Activated CD8-positive, alpha-beta memory T cell treated with anti-CD3 and anti-CD28 coated beads, Interleukin-2, amount 50 U/mL, for 24 hours (primary cell): ENCODE data around the gene PPIL1.
"Not testable (repeated sequence)": the region's sequence is repeated elsewhere in the genome, so short reads cannot be mapped to it uniquely, and the experiment has no call there.

Experiments used
- DNase-seq: peaks from one replicate; pipeline ENCODE4 v3.0.0-alpha.2; 2020; ENCODE audit errors: extremely low read depth

PPIL1 gene

DNA sequence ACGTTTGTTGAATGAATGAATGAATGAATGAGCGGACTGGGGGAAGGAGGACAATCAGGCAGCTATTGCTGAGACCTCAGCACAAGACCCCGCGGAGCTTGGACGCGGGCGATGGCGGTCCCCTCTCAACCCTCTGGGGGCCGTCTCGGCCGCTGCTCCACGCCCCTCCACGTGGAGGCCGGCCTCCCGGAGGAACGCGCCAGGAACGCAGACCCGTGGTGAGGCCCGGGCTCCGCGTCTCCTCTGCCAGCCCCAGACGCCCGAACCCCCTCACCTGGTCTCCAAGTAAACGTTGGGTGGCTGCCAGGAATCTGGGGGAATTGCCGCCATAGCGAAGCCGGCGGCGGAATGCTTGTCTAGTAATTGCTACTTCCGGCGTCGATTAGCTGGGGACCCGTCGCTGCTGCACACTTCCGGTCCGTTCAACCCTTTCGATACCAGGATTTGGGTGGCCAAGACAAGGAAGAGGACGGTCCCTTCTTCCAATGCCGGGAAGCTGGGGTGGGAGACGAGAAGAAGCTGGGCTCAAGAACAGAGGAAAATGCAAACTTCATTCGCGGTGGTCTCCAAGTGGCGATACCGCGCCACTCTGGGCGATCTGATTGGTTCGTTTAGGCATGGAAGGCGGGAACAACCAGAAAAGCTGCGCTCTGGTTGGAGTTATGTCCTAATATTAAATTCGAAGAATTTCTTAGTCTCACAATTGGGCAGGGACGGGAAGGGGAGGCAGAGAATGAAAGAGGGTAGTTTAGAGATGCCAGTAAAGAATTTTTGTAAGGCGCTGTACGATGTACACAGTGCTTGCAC lies at the start of gene PPIL1:
Gene PPIL1 (minus strand): TSS at position 361 of the 807 bp plus-strand sequence. CDS start 31 bp downstream, at position 330.
- DNase-seq: peak; percentile 49

- DNase-seq: no peak
Observed at GRCh38 chr6:36924131-36924530, 49.5 kb upstream of the PPIL1 start.

DNA sequence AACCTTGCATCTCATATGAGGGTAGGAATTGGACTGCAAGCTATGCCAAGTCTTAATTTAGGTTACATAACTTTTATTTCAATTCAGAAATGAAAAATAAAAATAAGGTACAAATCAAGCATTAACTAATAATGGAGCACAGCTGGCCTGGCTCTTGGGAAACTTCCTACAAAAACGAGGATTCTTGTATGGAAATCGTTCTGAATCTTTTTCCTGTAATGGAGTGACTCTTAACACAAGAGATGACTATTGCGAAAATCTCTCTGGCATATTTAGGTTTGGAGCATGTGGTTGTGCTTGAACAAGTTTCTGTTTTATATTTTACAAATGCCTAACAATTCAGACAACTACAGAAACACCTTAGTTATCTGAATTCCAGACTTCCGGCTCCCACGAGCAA lies 45.9 kb upstream of the PPIL1 start:
- DNase-seq: no peak

- DNase-seq: no peak
Observed at GRCh38 chr6:36920049-36920448, 45.4 kb upstream of the PPIL1 start.

DNA sequence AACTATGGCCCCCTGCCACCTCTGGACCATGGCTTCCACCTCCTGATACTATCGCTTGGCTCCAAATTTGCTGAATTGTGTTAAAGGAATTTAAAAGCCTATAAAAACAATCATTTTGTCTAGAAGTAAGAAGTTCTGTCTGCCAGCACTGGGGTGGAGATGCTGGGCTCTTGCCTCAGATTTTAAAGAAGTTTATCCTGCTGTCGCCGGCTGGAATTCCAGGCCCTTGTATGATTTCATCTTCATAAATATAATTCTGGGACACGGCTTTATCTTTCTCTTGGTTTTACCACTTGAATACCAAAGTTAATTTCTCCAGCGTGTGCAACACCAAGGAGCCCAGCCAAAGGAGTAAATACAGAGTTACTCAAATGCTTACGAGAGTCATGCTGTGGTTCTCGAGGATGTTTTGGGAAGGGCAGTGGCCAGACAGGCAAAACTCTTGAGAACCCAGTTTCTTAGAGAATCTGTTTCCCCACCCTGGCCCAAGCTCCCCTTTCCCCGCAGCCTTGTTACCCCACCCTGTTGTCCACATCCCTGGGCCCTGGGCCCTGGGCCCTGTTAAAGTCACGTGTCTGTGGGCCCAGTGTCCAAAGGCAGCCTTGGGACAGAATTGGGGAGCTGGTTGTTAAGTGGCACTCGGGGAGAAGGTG lies 43.1 kb upstream of the PPIL1 start:
- DNase-seq: no peak

GRCh38 chr6:36916126-36916525 lies 41.5 kb upstream of the PPIL1 start:
- DNase-seq: no peak

DNA sequence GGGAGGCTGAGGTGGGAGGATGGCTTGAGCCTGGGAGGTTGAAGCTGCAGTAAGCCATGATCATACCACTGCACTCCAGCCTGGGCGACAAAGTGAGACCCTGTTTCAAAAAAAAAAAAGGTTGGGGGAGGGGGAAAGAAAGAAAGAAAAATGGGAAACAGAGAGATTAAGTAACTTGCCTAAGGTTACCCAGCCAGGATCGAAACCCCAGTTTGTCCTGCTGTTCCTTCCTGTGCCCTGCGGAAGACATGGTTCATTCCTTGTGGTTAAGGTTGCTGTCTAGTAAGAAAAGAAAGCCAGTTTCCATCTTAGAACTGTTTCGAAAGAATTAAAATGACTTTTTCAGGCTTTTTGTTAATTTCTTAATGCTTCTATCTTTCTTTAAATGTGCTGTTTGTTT lies 41.0 kb upstream of the PPIL1 start:
- DNase-seq: no peak

DNA sequence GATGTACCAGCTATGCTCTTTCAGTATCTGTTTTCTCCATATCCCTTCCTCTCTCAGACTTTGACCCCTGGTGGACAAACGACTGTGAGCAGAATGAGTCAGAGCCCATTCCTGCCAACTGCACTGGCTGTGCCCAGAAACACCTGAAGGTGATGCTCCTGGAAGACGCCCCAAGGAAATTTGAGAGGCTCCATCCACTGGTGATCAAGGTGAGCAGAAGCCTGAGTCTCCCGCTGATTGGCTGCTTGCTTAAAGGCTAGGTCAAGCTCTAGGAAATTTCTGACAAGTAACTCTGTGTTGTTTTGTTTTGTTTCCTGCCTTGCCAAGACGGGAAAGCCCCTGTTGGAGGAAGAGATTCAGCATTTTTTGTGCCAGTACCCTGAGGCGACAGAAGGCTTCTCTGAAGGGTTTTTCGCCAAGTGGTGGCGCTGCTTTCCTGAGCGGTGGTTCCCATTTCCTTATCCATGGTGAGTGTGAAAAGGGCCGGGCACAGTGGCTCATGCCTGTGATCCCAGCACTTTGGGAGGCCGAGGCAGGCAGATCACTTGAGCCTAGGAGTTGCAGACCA lies 39.7 kb upstream of the PPIL1 start:
- no peak for DNase-seq

- DNase-seq: no peak
Observed at GRCh38 chr6:36913082-36913481, 38.5 kb upstream of the PPIL1 start.

- DNase-seq: peak; percentile 15
Observed at GRCh38 chr6:36912586-36912985, 38.0 kb upstream of the PPIL1 start.

DNA sequence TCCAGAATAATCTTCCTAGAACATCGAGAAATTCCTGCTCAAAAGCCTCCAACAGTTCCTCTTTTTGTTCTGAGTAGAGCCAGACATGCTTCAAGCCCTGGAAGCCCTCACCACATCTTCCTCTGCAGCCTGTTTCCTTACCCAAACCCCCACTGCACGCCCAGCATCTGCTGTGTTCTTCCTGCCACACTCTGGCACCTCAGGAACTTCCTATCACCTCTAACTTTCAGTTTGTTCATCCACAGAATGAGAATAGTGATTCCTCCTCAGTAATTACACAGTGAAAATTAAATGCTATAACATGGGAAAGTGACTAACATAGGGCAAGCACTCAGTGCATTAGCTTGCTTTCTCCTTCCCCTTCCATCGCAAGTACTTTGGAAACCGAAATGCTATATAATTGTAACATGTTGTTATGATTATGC lies 37.4 kb upstream of the PPIL1 start:
- peak; percentile 12 for DNase-seq

DNA sequence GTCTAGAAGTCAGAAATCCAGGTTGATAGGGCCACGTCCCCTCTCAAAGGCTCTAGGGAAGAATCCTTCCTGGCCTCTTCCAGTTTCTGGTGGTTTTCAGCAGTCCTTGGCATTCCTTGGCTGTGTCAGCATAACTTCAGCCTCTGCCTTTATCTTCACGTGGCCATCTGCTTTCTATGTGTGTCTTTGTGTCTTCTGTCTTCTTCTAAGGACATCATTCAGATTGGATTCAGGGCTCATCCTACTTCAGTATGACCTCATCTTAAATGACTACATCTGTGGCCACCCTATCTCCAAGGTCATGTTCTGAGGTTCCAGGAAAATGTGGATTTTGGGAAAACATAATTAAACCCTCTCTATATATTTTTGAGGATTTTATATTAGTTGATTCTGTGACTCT lies 34.1 kb upstream of the PPIL1 start:
- no peak for DNase-seq

GRCh38 chr6:36907781-36908180 lies 33.2 kb upstream of the PPIL1 start:
- DNase-seq: no peak

DNA sequence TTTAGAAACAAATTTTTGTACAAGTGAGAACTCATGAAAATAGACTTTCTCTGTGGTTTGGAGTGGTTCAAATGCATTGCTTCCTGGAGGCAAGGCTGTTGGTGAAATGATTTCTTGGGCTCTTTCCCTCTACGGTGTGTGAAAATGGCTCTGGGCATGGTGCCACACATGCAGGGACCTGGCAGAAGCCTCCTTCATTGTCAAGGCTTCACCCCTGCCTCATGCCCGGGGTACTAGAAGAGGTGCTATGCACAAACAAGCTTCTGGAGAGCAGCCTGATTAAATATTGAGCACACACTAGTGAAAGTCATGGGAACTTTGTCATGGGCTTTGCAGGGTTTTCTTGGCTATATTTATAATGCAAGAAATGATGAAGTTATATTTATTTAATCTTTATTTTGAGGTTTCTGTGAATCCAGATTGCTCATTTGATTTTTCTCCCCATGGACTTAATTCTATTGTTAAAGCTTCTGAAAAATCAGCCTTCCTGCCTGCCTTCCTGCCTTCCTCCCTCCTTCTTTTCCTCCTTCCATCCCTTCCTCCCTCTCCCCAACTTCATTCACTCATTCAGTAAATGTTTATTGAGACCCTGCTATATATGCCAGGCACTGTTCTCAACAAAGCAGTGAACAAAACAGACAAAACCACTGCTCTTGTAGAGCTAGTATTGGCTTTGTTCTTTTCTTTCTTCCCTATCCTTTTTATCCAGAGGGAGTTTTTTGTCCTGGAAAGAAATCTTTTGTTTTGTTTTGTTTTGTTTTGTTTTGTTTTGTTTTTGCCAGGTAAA lies 32.1 kb upstream of the PPIL1 start:
- no peak for DNase-seq

DNA sequence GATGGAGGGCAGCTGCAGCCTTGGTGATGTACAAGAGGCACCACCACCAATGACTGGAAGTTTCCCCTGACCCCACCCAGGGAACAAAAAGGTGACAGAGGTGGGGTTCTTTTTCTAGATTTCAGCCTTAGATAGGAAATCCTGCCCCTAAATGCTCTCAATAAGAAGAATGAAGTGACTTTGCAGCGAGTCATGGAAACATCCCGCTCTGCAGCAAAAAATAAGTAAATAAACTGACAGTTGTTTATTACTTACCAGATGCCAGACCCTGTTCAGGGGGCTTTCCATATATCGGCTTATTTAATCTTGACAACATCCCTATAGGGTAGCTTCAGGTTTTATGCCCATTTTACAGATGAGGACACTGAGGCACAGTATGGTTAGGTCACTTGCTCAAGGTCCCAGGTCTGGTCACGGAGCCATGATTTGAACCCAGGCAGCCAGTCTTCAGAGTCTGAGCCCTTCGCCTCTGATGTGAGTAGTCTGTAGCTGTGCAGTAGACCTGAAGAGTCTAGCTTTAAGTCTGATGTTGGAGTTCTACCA lies 30.3 kb upstream of the PPIL1 start:
- DNase-seq: no peak

DNA sequence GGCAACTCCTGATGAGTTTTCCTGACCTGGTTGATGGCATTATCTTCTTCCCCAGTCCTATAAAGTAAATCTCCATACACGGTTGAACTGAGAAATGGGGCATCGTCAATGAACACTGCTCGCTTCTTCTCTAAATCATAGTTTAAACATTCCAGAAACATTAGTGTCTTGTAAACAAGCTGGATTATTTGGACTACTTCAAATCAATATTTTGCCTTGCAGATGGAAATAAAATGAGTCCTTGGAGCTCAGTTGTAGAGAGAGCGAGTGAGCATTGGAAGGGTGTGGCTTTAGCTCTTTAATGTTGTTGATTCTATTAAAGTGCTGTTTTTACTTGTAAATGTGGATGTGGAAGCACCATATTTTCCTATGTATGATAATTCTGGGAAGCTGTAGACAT lies 29.5 kb upstream of the PPIL1 start:
- DNase-seq: no peak

DNA sequence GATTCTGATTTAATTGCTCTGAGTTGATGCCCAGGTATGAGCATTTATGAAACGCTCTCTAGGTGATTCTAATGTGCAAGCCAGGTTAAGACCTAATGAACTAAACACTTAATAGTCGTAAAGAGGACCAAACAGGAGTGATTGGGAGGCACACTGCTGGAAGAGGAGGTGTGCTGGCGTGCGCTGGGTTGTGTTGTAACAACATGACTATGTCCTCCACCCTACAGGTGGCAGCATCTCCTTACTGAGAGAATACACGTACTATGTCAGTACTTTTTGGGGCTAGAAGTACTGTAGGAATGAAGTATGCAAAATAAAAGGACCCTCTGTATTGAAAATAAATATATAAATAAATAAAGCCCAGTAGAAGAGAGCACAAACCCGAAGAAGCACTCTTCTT lies 23.0 kb upstream of the PPIL1 start:
- no peak for DNase-seq

DNA sequence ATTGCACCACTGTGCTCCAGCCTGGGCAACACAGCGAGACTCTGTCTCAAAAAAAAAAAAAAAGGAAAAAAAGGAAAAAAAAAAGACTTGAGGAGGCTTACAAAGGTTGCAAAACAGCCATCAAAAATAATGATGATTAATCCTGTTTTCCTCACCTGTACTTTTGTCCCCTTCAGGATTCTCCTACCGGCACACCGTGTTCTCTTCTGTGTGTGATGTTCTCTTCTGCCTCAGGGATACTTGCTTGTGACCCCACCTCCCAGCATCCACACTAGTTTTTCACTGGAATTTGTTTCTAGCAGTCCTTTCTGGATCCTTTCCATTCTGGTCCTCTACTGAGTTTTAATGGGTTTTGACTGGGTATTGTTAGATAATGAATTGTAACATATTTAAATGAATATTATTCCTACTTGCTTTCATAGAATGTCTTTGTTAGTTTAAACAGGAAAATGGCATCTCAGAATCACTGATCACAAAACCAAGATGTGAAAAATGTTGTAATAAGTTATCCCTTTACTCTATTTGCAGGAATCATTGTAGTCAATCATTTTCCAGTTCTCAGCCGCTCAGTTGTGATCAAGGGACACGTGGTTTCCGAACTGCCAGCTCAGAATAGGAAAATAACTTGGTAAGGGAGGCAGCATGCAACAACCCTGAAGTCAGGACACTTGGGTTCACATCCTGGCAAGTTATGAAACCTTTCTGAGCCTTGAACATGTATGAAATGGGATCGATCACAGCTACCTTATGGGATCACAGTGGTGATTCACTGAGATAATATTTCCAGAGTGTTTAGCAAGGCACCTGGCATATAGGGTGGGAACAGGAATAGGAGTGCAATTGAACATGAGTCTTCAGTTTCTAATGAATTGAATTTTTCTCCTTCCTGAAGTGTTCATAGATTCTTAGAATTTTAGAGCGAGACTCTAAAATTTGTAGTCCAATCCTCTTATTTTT lies 19.7 kb upstream of the PPIL1 start:
- DNase-seq: no peak

- DNase-seq: not testable (repeated sequence)
Observed at GRCh38 chr6:36891153-36891552, 16.6 kb upstream of the PPIL1 start.

DNA sequence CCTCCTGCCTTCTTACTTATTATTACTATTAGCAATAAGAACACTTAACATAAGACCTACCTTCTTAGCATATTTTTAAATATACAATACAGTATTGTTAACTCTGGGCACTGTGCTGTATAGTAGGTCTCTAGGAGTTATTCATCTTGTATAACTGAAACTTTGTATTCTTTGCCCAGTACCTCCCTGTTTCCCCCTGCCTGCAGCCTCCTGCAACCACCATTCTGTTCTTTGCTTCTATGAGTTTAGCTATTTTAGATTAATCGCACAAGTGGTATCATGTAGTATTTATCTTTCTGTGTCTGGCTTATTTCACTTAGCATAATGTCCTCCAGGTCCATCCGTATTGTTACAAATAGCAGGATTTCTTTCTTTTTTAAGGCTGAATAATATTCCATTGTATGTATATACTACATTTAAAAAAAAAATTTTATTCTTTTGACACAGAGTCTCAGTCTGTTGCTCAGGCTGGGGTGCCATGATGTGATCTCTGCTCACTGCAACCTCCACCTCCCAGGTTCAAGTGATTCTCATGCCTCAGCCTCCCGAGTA lies 15.6 kb upstream of the PPIL1 start:
- no peak for DNase-seq
